SHP77 treated with DMSO at 0.1 percent for 48 hours (cell line): ENCODE data around the gene PSMB1.
"Not testable (repeated sequence)": the region's sequence is repeated elsewhere in the genome, so short reads cannot be mapped to it uniquely, and the experiment has no call there.

Experiments
- DNase-seq: peaks from one replicate; lab custom pipeline; 2025; lab: John Stamatoyannopoulos, UW

PSMB1 gene

GRCh38 chr6:170535004-170535403, 18.1 kb downstream of the PSMB1 start:
- DNase-seq: no peak

- DNase-seq: no peak
Observed at GRCh38 chr6:170533792-170534191, 19.3 kb downstream of the PSMB1 start.

GRCh38 chr6:170532867-170533488, 20.1 kb downstream of the PSMB1 start:
- no peak for DNase-seq

GRCh38 chr6:170529839-170530469, 23.2 kb downstream of the PSMB1 start:
- DNase-seq: peak; percentile 19

- DNase-seq: not testable (repeated sequence)
Observed at GRCh38 chr6:170527995-170528394, 25.1 kb downstream of the PSMB1 start.

- no peak for DNase-seq
Observed at GRCh38 chr6:170525795-170526194, 27.3 kb downstream of the PSMB1 start.

GRCh38 chr6:170524172-170524502, 29.0 kb downstream of the PSMB1 start:
- no peak for DNase-seq

GRCh38 chr6:170523256-170524171, 29.6 kb downstream of the PSMB1 start:
- DNase-seq: no peak

GRCh38 chr6:170522565-170523183, 30.4 kb downstream of the PSMB1 start:
- no peak for DNase-seq

GRCh38 chr6:170516783-170517616, 36.1 kb downstream of the PSMB1 start:
- peak; percentile 81 for DNase-seq

GRCh38 chr6:170514908-170515307, 38.2 kb downstream of the PSMB1 start:
- DNase-seq: no peak

- DNase-seq: no peak
Observed at GRCh38 chr6:170512249-170512648, 40.9 kb downstream of the PSMB1 start.

GRCh38 chr6:170510631-170511030, 42.5 kb downstream of the PSMB1 start:
- no peak for DNase-seq

- no peak for DNase-seq
Observed at GRCh38 chr6:170509723-170510018, 43.4 kb downstream of the PSMB1 start.

GRCh38 chr6:170508892-170509722, 44.0 kb downstream of the PSMB1 start:
- DNase-seq: not testable (repeated sequence)

- not testable (repeated sequence) for DNase-seq
Observed at GRCh38 chr6:170508275-170508674, 44.8 kb downstream of the PSMB1 start.

GRCh38 chr6:170507728-170508127, 45.4 kb downstream of the PSMB1 start:
- not testable (repeated sequence) for DNase-seq

GRCh38 chr6:170506446-170506845, 46.7 kb downstream of the PSMB1 start:
- no peak for DNase-seq

- DNase-seq: no peak
Observed at GRCh38 chr6:170505306-170505705, 47.8 kb downstream of the PSMB1 start.

- no peak for DNase-seq
Observed at GRCh38 chr6:170504479-170504878, 48.6 kb downstream of the PSMB1 start.

- no peak for DNase-seq
Observed at GRCh38 chr6:170503414-170503761, 49.7 kb downstream of the PSMB1 start.
